Esophagus squamous epithelium (tissue), 4 donors: ENCODE results near the gene PRR35.

Experiments used
- CTCF ChIP-seq, 6 experiments: fragments of 450-650 bp in 4 of 6; fragments of 200-600 bp in 2 of 6; sonication (generic) in 2 of 6; IDR thresholded peaks; one replicate each; pipeline ENCODE4 v1.5.1; 2016 to 2019; ENCODE audit warnings: antibody characterized with exemption in 6 of 6, mild to moderate bottlenecking in 4 of 6, moderate library complexity in 4 of 6
- POLR2A ChIP-seq, 4 donors: fragments of 450-650 bp; IDR thresholded peaks; one replicate each; pipeline ENCODE4 v1.6.1; 2017; ENCODE audit warnings: antibody characterized with exemption in 4 of 4, mild to moderate bottlenecking in 4 of 4, moderate library complexity in 3 of 4

- TF ChIP-seq CTCF (IDR thresholded peaks at IDR 0.05) (no peak), POLR2A (IDR thresholded peaks at IDR 0.05) (no peak)
These were observed 37.7 kb upstream of the PRR35 start for GRCh38 chr16:522320-523096.
